ENCODE data around the gene MPPED1. TPM values are rescaled to one million over a fixed set of nuclear protein-coding genes. Genes with fewer than 3 reads are reported as not detected.
A peak's percentile ranks its signal among the peaks of the same experiment; 100 is the strongest.

MPPED1 gene
- total and polyA plus RNA-seq, 3 experiments from 2014 or later = not detected

DNA sequence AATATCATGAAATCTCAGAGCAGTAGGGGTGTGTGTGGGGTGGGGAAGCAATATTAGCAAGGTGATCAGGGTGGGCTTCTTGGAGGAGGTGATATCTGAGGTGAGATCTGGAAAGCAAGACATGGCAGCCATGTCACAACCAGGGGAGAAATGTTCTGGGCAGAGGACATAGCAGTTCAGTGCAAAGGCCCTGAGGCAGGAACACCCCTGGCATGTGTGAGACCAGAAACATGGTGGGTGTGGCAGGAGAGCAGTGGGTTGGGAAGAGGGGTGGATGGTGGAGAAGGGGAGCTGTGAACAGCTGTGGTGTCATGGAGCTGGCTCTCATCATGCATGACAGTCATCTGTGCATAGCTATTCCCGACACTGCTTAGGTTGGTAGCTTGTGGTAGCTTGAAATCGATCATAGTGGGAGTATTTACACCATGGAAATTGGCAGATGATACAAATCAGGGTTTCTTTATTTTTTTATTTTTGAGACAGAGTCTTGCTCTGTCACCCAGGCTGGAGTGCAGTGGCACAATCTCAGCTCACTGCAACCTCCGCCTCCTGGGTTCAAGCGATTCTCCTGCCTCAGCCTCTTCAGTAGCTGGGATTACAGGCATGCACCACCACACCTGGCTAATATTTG lies 17.9 kb upstream of the MPPED1 start:
- H3K27me3 Mint-ChIP-seq = peaks cover 4 to 7% of the 10 kb centered on the region in 2 donors
- ChIA-PET POLR2A (no interaction called here), CTCF (interaction anchor here (1.3 to 1.4 kb wide), 2 partner anchors 8 to 14 kb away, joined by 4 to 5 read pairs; no protein-coding TSS in a partner anchor)
- Histone ChIP-seq H3K4me1 (ENCODE audit: insufficient read depth, low read length) (no peaks in the 10 kb centered on the region), H3K27me3 (ENCODE audit: insufficient read depth, low read length, poor library complexity, severe bottlenecking) (no peaks in the 10 kb centered on the region), H3K4me3 (ENCODE audit: low read length) (no peak overlapping the region), H3K36me3 (ENCODE audit: insufficient read depth, low read length) (no peaks in the 10 kb centered on the region), H3K27ac (ENCODE audit: low read depth, low read length) (no peak overlapping the region), H3K9me3 (ENCODE audit: low read length) (no peaks in the 10 kb centered on the region)
- H3K4me3 Mint-ChIP-seq = no peak overlapping the region
- no peak for DNase-seq
- H3K27ac Mint-ChIP-seq = no peak overlapping the region
- H3K9me3 Mint-ChIP-seq = no peaks in the 10 kb centered on the region
- H3K4me1 Mint-ChIP-seq = no peaks in the 10 kb centered on the region
- no peaks in the 10 kb centered on the region for H3K36me3 Mint-ChIP-seq

DNA sequence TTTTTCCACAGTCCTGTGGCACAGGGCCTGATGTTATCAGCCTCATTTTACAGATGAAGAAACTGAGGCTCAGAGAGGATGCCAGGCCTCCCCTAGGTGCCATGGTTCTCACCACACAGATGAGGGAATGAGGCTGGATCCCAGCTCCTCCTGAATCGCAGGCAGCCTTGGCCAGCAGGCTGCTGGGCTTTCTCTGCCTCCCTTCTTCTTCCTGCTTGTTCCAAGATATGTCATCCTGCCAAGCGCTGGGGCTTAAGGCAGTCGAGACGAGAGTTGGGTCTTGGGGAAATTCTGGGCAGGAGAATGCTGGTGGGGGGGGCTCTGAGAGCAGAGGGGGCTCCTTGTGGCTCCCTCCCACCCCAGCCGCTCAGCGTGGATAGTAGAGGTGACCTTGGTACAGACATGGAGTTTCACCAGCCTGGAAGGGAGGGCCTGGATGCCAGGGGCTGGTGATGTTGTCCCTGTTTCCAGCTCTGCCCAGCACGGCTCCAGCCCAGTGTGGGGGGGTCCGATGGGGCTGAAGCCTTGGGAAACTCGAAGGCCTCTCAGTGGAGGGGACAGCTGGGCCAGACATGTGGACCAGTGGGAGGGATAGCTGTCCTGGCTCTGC lies 16.6 kb upstream of the MPPED1 start:
- Mint-ChIP-seq H3K36me3 (no peaks in the 10 kb centered on the region), H3K4me1 (no peaks in the 10 kb centered on the region), H3K27me3 (peaks cover 7 to 9% of the 10 kb centered on the region in 2 donors), H3K9me3 (no peaks in the 10 kb centered on the region), H3K4me3 (no peak overlapping the region), H3K27ac (no peak overlapping the region)
- ChIA-PET CTCF (interaction anchor here (1.3 to 1.4 kb wide), 2 partner anchors 9 to 13 kb away, joined by 4 to 5 read pairs; no protein-coding TSS in a partner anchor), POLR2A (no interaction called here)
- H3K9me3 ChIP-seq (ENCODE audit: low read length) = no peaks in the 10 kb centered on the region
- no peaks in the 10 kb centered on the region for H3K4me1 ChIP-seq (ENCODE audit: insufficient read depth, low read length)
- H3K27ac ChIP-seq (ENCODE audit: low read depth, low read length) = no peak overlapping the region
- DNase-seq = no peak
- no peaks in the 10 kb centered on the region for H3K36me3 ChIP-seq (ENCODE audit: insufficient read depth, low read length)
- no peaks in the 10 kb centered on the region for H3K27me3 ChIP-seq (ENCODE audit: insufficient read depth, low read length, poor library complexity, severe bottlenecking)
- no peak overlapping the region for H3K4me3 ChIP-seq (ENCODE audit: low read length)

DNA sequence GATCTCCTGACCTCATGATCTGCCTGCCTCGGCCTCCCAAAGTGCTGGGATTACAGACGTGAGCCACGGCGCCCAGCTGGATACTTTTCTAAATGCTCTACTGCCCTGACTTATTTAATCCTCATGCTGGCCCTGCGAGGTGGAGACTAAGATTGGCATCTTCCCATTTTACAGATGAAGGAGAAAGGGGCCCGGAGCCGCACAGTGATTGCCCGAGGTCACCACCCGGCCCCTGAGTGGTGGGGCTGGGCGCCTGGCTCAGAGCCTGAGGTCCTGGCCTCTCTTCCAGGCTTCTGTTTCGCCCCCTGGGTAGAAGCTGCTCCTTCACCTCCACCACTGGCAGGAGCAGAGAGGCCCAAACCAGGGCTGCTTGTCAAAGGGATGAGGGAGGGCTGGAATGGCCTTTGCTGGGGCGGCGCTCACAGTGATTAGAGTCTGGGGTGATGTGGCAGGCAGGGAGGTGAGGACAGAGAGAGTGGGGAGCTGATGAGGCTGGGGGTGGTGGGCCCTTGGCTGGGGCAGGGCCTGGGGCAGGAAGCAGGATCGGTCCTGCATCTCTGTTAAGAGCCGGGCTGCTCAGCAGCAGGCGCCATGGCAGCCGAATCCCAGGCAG lies 15.4 kb upstream of the MPPED1 start:
- POLR2A ChIA-PET = no interaction called here
- Mint-ChIP-seq H3K4me3 (no peak overlapping the region), H3K36me3 (no peaks in the 10 kb centered on the region), H3K27ac (peak overlapping the region in 1 of 8 donors; percentile 3), H3K4me1 (no peaks in the 10 kb centered on the region), H3K9me3 (no peaks in the 10 kb centered on the region), H3K27me3 (peaks cover 10 to 16% of the 10 kb centered on the region in 2 donors)
- H3K4me3 ChIP-seq (ENCODE audit: low read length) = no peak overlapping the region
- no peaks in the 10 kb centered on the region for H3K36me3 ChIP-seq (ENCODE audit: insufficient read depth, low read length)
- H3K4me1 ChIP-seq (ENCODE audit: insufficient read depth, low read length) = no peaks in the 10 kb centered on the region
- H3K27ac ChIP-seq (ENCODE audit: low read depth, low read length) = no peak overlapping the region
- no peak for DNase-seq
- no peaks in the 10 kb centered on the region for H3K27me3 ChIP-seq (ENCODE audit: insufficient read depth, low read length, poor library complexity, severe bottlenecking)
- no peaks in the 10 kb centered on the region for H3K9me3 ChIP-seq (ENCODE audit: low read length)
- CTCF ChIA-PET = interaction anchor here (1.1 kb wide), 1 partner anchor 8 kb away, joined by 4 read pairs; no protein-coding TSS in a partner anchor

DNA sequence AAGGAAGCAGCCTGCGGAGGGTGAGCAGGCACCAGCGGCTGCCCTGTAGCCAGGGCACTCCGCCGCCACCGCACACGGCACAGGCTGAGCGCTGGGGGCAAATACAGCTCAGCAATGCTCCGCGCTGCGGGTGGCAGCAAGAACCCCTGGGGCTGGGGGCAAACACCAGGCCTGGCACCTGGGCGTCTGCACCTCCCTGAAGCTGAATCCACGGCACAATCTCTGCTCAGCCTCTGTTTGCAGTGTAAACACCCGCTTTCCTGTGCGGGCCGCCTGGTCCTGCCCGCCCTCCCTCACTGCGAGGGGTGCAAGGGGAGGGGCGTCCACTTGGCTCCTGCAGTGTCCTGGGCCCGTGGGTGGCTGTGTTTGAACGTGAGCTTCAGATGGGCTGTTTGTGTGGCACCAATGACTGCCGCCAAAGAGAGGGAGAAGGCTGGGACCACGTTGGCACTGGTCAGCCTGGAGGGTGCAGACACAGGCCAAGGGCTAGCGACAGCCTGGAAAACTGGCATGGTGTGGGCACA lies 14.8 kb upstream of the MPPED1 start:
- CTCF ChIA-PET = interaction anchor here (1.1 kb wide), 1 partner anchor 8 kb away, joined by 4 read pairs; no protein-coding TSS in a partner anchor

DNA sequence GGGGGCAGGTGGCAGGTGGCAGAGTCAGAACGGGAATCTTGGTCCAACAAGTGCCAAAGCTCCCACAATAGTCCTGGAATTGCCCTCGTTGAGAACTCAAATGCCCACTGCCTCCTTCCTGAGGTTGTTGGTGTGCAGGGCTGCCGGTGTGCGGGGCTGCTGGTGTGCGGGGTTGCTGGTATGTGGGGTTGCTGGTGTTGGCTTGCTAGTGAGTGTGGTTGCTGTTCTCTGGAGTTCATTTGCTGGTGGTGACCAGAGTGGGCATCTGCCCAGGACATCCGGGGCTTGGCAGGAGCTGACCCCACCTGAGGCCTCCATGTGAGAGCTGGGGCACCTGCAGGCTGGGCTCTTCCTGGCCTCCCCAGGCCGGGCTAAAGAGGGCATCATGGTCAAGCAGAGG lies 14.0 kb upstream of the MPPED1 start:
- Histone ChIP-seq H3K4me1 (ENCODE audit: insufficient read depth, low read length) (no peaks in the 10 kb centered on the region), H3K27me3 (ENCODE audit: insufficient read depth, low read length, poor library complexity, severe bottlenecking) (no peaks in the 10 kb centered on the region), H3K27ac (ENCODE audit: low read depth, low read length) (no peak overlapping the region), H3K4me3 (ENCODE audit: low read length) (no peak overlapping the region), H3K9me3 (ENCODE audit: low read length) (no peaks in the 10 kb centered on the region), H3K36me3 (ENCODE audit: insufficient read depth, low read length) (no peaks in the 10 kb centered on the region)
- no peak for DNase-seq
- Mint-ChIP-seq H3K36me3 (no peaks in the 10 kb centered on the region), H3K9me3 (no peaks in the 10 kb centered on the region), H3K4me1 (no peaks in the 10 kb centered on the region), H3K27ac (no peak overlapping the region), H3K4me3 (no peak overlapping the region), H3K27me3 (peaks cover 12 to 20% of the 10 kb centered on the region in 2 donors)
- CTCF ChIA-PET = no interaction called here
- POLR2A ChIA-PET = no interaction called here

More for the DNA sequence above, 14.8 kb upstream of the MPPED1 start:
- no peaks in the 10 kb centered on the region for H3K36me3 Mint-ChIP-seq
- no peaks in the 10 kb centered on the region for H3K9me3 ChIP-seq (ENCODE audit: low read length)
- H3K4me3 ChIP-seq (ENCODE audit: low read length) = no peak overlapping the region
- no peaks in the 10 kb centered on the region for H3K36me3 ChIP-seq (ENCODE audit: insufficient read depth, low read length)
- no peak for DNase-seq
- no peaks in the 10 kb centered on the region for H3K27me3 ChIP-seq (ENCODE audit: insufficient read depth, low read length, poor library complexity, severe bottlenecking)
- H3K4me3 Mint-ChIP-seq = no peak overlapping the region
- POLR2A ChIA-PET = no interaction called here
- H3K27ac ChIP-seq (ENCODE audit: low read depth, low read length) = no peak overlapping the region
- no peaks in the 10 kb centered on the region for H3K9me3 Mint-ChIP-seq
- H3K4me1 Mint-ChIP-seq = no peaks in the 10 kb centered on the region
- H3K4me1 ChIP-seq (ENCODE audit: insufficient read depth, low read length) = no peaks in the 10 kb centered on the region
- peaks cover 11 to 16% of the 10 kb centered on the region in 2 donors for H3K27me3 Mint-ChIP-seq
- no peak overlapping the region for H3K27ac Mint-ChIP-seq

DNA sequence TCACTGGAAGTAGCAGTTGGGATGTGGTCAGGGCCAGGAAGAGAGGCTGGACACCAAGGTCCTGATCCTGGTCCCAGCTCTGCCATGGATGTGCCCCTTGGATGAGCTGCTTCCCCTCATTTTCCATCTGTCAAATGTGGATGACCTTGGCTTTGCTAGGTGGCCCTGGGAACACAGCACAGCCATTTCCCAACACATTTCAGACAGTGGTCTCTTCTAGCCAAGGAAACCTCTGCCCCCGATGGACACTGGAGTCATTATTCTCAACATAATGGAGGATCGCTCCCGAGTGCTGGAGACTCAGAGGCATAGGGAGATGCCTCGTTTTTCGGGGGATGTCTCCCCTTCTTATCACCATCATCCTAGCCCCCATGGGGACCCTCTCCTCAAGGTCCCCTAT lies 13.6 kb upstream of the MPPED1 start:
- Mint-ChIP-seq H3K36me3 (no peaks in the 10 kb centered on the region), H3K9me3 (no peaks in the 10 kb centered on the region), H3K4me1 (no peaks in the 10 kb centered on the region), H3K27me3 (peaks cover 12 to 22% of the 10 kb centered on the region in 2 donors), H3K4me3 (no peak overlapping the region), H3K27ac (no peak overlapping the region)
- no peak for DNase-seq
- Histone ChIP-seq H3K4me1 (ENCODE audit: insufficient read depth, low read length) (no peaks in the 10 kb centered on the region), H3K27me3 (ENCODE audit: insufficient read depth, low read length, poor library complexity, severe bottlenecking) (no peaks in the 10 kb centered on the region), H3K36me3 (ENCODE audit: insufficient read depth, low read length) (no peaks in the 10 kb centered on the region), H3K27ac (ENCODE audit: low read depth, low read length) (no peak overlapping the region), H3K9me3 (ENCODE audit: low read length) (no peaks in the 10 kb centered on the region), H3K4me3 (ENCODE audit: low read length) (no peak overlapping the region)
- CTCF ChIA-PET = no interaction called here
- POLR2A ChIA-PET = no interaction called here

DNA sequence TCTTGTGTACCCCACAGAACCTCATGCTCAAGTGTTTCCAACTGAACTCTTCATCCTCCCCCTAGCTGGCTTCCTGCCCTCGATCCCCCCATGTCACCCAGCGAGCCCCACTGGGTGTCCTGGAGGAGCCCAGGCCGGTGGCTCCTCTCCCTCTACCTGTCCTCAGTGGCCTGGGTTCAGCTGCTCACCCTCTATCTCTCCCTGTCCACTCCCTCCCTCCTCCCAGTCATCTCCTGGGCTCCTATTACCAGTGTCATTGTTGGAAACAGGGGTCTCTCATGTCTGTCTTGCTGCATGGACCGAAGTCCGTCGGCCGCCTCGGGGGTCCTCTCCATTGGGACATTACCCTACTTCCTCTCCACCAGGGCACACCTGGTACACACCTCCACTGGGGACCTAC lies 12.9 kb upstream of the MPPED1 start:
- POLR2A ChIA-PET = no interaction called here
- Mint-ChIP-seq H3K4me3 (no peak overlapping the region), H3K36me3 (no peaks in the 10 kb centered on the region), H3K27ac (no peak overlapping the region), H3K27me3 (peaks cover 13 to 25% of the 10 kb centered on the region in 2 donors), H3K9me3 (no peaks in the 10 kb centered on the region), H3K4me1 (no peaks in the 10 kb centered on the region)
- no peaks in the 10 kb centered on the region for H3K9me3 ChIP-seq (ENCODE audit: low read length)
- no peaks in the 10 kb centered on the region for H3K36me3 ChIP-seq (ENCODE audit: insufficient read depth, low read length)
- no peaks in the 10 kb centered on the region for H3K27me3 ChIP-seq (ENCODE audit: insufficient read depth, low read length, poor library complexity, severe bottlenecking)
- H3K4me1 ChIP-seq (ENCODE audit: insufficient read depth, low read length) = no peaks in the 10 kb centered on the region
- CTCF ChIA-PET = no interaction called here
- H3K27ac ChIP-seq (ENCODE audit: low read depth, low read length) = no peak overlapping the region
- no peak overlapping the region for H3K4me3 ChIP-seq (ENCODE audit: low read length)
- no peak for DNase-seq

DNA sequence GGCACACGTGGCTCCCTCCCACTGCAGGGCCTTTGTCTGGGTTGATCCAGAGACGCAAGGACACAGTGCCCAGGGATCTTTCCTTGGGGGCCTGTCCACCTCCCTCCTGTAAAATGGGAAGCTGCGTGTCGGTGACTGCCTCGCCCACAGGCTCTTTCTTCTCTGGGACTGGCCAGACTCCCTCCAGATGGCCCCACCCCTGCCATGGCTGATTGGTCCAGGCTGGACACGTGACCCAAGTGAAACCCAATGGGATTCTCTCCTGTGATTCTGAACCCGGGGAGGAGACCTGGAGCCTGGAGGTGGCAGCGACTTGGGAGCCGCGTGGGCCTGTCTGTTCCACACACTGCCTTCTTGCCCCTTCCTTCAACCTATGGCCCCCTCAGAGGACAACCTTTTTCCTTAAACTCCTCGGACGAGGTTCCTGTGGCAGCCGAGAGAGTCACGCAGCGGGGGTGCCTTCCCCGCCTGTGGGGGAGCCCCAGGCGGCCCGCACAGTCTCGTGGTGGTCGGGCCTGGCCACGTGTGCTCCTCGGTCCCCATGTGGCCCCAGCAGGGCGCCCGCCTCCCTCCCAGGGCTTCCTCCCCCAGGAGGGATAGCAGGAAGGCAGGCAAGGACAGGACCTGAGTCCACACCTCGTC lies 12.4 kb upstream of the MPPED1 start:
- Mint-ChIP-seq H3K4me3 (no peak overlapping the region), H3K27me3 (peaks cover 16 to 29% of the 10 kb centered on the region in 2 donors), H3K36me3 (no peaks in the 10 kb centered on the region), H3K27ac (peak overlapping the region in 1 of 8 donors; percentile 62), H3K9me3 (no peaks in the 10 kb centered on the region), H3K4me1 (no peaks in the 10 kb centered on the region)
- no peaks in the 10 kb centered on the region for H3K4me1 ChIP-seq (ENCODE audit: insufficient read depth, low read length)
- POLR2A ChIA-PET = no interaction called here
- H3K27ac ChIP-seq (ENCODE audit: low read depth, low read length) = no peak overlapping the region
- CTCF ChIA-PET = no interaction called here
- DNase-seq = no peak
- no peaks in the 10 kb centered on the region for H3K9me3 ChIP-seq (ENCODE audit: low read length)
- no peak overlapping the region for H3K4me3 ChIP-seq (ENCODE audit: low read length)
- H3K36me3 ChIP-seq (ENCODE audit: insufficient read depth, low read length) = no peaks in the 10 kb centered on the region
- H3K27me3 ChIP-seq (ENCODE audit: insufficient read depth, low read length, poor library complexity, severe bottlenecking) = no peaks in the 10 kb centered on the region
